ENCODE data around the gene SLC5A10. TPM values are rescaled to one million over a fixed set of nuclear protein-coding genes. Genes with fewer than 3 reads are reported as not detected.
"Not testable (repeated sequence)": the region's sequence is repeated elsewhere in the genome, so short reads cannot be mapped to it uniquely, and the experiment has no call there.

The SLC5A10 gene
- total RNA-seq, 1 donor from 2014 or later: not detected

DNA sequence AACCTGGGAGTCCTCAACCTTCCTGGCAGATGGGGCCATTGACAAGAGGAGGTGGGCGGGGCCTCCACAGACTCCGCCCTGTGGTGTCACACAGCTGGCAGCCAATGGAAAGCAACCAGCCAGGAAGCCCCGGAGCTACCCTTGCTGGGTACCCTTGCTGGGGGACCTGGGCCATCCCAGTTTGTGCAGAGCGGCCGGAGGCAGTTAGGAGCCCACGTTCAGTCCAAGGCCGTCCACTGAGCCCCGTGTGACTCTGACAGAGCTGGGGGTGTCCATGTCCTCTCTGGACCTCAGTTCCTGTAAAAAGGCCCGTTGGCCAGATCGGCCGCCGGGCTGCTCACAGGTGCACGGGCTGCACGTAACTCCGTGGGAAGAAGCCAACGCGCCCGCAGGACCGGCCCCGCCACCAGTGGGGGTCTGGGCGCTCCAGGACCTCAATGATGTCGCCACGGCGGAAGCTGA lies 69.7 kb downstream of the SLC5A10 start:
- Histone ChIP-seq H3K9me3 (no peaks in the 10 kb centered on the region), H3K27ac (no peak overlapping the region), H3K4me1 (no peaks in the 10 kb centered on the region), H3K27me3 (no peaks in the 10 kb centered on the region), H3K4me3 (no peak overlapping the region), H3K36me3 (no peaks in the 10 kb centered on the region)
- intact Hi-C loops (cut with DNase I): no loop called here
- TF ChIP-seq, protein P1, sequence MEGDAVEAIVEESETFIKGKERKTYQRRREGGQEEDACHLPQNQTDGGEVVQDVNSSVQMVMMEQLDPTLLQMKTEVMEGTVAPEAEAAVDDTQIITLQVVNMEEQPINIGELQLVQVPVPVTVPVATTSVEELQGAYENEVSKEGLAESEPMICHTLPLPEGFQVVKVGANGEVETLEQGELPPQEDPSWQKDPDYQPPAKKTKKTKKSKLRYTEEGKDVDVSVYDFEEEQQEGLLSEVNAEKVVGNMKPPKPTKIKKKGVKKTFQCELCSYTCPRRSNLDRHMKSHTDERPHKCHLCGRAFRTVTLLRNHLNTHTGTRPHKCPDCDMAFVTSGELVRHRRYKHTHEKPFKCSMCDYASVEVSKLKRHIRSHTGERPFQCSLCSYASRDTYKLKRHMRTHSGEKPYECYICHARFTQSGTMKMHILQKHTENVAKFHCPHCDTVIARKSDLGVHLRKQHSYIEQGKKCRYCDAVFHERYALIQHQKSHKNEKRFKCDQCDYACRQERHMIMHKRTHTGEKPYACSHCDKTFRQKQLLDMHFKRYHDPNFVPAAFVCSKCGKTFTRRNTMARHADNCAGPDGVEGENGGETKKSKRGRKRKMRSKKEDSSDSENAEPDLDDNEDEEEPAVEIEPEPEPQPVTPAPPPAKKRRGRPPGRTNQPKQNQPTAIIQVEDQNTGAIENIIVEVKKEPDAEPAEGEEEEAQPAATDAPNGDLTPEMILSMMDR (IDR thresholded peaks at IDR 0.05): no peak
- DNase-seq (ENCODE audit: low spot score in 2 of 2): no peak

DNA sequence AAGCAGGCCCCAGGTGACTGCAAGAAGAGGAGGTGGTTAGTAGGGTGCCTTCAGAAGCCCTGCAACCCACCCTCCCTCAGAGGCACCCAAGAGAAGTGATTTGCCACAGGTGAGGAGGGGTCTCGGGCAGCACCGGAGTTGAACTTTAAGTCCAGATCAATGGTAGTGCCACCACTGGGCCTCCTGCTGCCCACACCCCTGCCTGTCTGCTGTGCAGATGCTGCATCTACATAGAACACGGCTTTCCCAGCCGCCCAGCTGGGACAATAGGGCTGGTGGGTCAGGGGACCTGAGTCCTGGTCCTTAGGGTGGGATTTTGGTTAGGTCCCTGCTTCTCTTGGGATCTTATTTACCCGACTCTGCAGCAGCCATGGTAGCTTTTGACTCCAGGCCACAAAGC lies 70.2 kb downstream of the SLC5A10 start:
- H3K4me3 ChIP-seq: no peak overlapping the region
- H3K27ac ChIP-seq: no peak overlapping the region
- no peak for DNase-seq (ENCODE audit: low spot score in 2 of 2)

DNA sequence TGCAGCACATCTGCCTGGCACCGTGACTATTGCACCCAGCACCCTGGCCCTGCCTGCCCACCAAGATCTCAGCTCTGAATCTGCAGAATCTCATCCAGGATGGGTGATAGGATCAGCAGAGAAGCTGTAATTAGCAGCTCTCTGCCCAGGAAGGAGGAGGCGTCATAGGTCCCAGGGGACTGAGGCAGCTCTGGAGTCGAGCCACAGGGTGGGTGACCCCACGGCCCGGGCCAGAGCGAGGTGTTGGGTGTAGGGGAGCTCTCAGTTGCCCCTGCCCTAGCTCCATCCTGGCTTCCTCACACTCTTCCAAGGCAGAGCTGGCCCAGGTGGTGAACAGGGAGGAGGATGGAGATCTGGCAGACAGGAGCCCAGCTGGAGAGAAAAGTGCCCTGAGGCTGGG lies 70.8 kb downstream of the SLC5A10 start:
- H3K9me3 ChIP-seq: no peaks in the 10 kb centered on the region
- intact Hi-C loops (cut with DNase I): no loop called here
- no peak overlapping the region for H3K4me3 ChIP-seq
- H3K27ac ChIP-seq: no peak overlapping the region
- H3K27me3 ChIP-seq: no peaks in the 10 kb centered on the region
- no peak for DNase-seq (ENCODE audit: low spot score in 2 of 2)
- TF ChIP-seq, protein P1 (IDR thresholded peaks at IDR 0.05): no peak
- H3K4me1 ChIP-seq: no peaks in the 10 kb centered on the region
- H3K36me3 ChIP-seq: no peaks in the 10 kb centered on the region

More for the DNA sequence above, 70.2 kb downstream of the SLC5A10 start:
- no peaks in the 10 kb centered on the region for H3K36me3 ChIP-seq
- no peaks in the 10 kb centered on the region for H3K9me3 ChIP-seq
- no peaks in the 10 kb centered on the region for H3K27me3 ChIP-seq
- intact Hi-C loops (cut with DNase I): no loop called here
- no peaks in the 10 kb centered on the region for H3K4me1 ChIP-seq
- TF ChIP-seq, protein P1 (IDR thresholded peaks at IDR 0.05): no peak

DNA sequence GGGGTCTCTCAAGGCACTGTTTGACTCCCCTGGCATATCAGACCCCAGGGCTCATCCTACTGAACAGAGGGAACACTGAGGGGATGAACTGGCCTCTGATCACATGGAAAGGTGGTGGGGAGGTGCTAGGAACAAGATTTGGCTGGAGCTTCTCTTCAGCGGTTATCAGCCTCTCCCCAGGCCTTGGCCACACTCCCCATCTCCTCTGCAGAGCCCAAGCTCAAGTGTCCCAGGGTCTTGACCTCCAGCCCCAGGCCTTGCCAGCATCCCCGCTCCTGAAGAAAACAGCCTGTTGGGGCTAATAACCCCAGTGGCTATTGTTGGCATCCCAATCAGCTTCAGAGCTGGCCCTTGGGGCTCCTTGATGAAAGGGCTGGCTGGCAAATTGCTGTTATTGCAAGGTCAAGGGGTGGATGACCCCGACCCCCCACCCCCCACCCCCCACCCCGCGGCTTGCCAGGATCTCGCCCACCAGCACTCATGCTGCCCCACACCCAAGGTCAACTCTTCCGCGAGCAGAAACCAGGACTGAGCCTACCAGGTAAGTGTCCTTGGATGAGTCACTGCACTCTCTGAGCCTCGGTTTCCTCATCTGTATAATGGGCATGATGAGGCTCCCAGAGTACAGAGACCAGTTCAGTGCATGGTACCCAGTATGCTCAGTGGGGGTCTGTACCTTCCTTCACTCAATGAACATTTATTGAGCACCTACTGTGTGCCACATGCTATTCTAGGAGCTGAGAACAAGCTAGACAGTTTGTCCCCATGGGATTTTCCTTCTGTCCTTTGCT lies 71.4 kb downstream of the SLC5A10 start:
- Histone ChIP-seq H3K4me3 (no peak overlapping the region), H3K27ac (no peak overlapping the region), H3K27me3 (no peaks in the 10 kb centered on the region), H3K9me3 (no peaks in the 10 kb centered on the region), H3K4me1 (no peaks in the 10 kb centered on the region), H3K36me3 (no peaks in the 10 kb centered on the region)
- intact Hi-C loops (cut with DNase I): no loop called here
- TF ChIP-seq, protein P1 (IDR thresholded peaks at IDR 0.05): no peak
- no peak for DNase-seq (ENCODE audit: low spot score in 2 of 2)

DNA sequence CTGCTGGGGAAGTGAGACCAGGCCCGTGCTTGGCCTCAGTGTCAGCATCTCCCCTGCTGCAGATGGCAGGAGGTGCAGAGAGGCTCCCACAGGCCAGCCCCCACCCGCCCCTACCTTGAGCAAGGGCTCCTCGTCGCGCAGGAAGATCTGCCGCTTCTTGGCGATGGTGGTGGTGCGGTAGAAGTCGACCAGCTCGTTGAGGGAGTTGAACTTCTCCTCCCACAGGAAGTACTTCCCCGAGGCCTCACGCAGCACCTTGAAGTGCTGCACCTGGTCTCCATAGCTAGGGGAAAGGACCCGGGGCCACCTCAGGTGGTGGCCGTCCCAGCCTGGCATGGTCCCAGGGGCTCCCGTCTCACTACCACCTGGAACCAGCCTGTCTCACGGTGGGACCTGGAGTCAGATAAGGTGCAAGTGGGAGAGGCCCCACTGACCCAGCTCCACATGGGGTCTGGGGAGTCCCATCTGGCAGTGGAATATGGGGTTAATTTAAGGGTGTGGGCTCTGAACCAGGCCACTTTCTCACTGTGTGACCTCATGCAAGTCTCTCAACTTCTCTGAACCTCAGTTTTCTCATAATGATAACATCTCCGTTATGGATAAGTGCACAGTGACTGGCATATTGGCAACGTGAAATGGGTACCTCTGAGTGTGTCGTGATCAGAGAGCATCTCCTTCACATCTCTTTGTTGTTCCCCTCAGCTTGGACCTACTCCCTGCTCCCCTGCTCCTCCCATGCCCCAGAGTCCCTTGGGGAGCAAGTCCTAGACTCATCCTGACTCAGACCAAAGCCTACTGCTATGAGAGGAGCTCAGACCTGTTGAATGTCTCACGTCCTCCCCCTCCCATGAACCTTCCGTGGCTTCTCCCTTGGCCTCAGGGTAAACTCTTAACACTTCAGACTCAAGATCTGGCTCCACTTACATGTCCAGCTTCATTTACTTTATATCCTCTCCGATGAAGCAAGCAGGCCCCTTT lies 72.4 kb downstream of the SLC5A10 start:
- no peak for DNase-seq (ENCODE audit: low spot score in 2 of 2)
- Histone ChIP-seq H3K9me3 (no peaks in the 10 kb centered on the region), H3K27ac (no peak overlapping the region), H3K36me3 (no peaks in the 10 kb centered on the region), H3K4me3 (no peak overlapping the region), H3K27me3 (no peaks in the 10 kb centered on the region), H3K4me1 (no peaks in the 10 kb centered on the region)
- TF ChIP-seq, protein P1 (IDR thresholded peaks at IDR 0.05): no peak
- intact Hi-C loops (cut with DNase I): no loop called here

DNA sequence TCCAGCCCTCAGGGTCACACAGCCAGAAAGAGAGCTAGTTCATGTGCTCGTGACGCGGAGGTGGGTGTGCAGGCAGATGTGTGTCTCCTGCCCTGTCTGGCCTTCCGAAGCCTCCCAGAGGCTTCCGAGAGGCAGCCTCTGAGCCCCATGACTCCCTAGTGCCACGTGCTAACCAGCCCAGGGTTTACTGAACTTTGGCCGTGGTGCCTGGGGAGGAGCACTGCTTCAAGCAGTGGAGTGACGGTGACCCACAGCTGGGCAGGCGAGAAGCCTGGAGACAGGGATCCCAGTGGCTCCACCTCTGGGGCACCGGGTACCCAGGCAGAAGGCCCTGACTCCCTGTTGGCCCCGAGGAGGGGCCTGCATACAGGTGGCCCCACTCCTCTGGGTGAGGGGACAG lies 76.7 kb downstream of the SLC5A10 start:
- H3K36me3 ChIP-seq; H3K4me3 ChIP-seq; H3K27me3 ChIP-seq; H3K9me3 ChIP-seq; H3K27ac ChIP-seq; DNase-seq (ENCODE audit: low spot score in 2 of 2); H3K4me1 ChIP-seq; intact Hi-C loops (cut with DNase I): not testable (repeated sequence)

DNA sequence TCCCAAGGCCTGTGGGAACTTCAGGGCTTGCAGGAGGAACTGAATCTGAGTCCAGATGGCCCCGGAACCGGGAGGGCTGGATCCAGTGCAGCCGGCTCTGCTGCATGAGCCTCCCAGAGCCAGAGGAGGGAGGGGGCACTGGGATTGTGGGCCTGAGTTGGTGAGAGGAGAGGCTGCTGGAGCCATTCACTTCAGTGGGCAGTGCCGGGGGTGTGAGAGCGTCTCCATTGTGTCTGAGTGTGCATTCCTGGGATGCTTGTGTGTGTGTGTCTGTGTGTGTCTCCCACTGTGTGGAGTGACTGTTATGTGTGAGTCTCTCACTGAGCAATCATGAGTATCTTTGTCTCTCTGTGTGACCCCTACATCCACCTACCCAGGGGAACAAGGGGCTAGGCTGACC lies 77.8 kb downstream of the SLC5A10 start:
- intact Hi-C loops (cut with DNase I); H3K4me1 ChIP-seq; DNase-seq (ENCODE audit: low spot score in 2 of 2); H3K4me3 ChIP-seq; H3K36me3 ChIP-seq; H3K9me3 ChIP-seq; H3K27me3 ChIP-seq; H3K27ac ChIP-seq: not testable (repeated sequence)

DNA sequence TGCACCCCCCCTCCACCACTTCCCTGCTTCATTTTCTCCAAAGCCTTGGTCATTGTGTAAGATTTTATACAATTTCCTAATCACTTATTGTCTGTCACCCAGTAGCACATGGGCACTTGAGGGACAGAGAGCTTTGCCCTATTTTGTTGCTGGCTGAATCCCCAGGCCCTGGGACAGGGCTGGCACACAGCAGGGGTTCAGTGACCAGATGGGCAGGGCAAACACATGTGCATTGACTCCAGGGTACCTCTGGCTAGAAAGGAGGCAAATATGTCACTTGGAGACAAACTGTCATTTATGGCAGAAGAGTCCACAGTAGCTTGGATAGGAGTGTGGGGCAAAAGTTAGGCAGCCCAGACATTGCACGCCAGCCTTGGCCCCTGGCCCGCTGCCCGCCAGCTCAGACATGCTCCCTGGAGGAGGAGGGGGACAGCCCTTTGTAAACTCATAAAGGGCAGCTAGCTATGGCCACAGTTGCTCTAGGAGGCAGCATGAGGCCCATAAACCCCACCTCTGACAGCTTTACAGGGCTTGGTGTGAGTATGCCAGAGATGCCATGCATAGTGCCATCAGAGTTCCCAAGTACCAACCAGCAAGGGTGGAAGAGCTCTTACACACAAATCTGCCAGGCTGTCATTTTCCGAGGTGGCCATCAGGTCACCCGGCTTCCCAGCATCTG lies 78.9 kb downstream of the SLC5A10 start:
- H3K27me3 ChIP-seq; H3K4me3 ChIP-seq; H3K36me3 ChIP-seq; H3K27ac ChIP-seq; H3K9me3 ChIP-seq; intact Hi-C loops (cut with DNase I); H3K4me1 ChIP-seq; DNase-seq (ENCODE audit: low spot score in 2 of 2): not testable (repeated sequence)

All from ascending aorta (tissue), 2 donors.